Measurements from ENCODE around the gene TSKS.

GRCh38 chr19:49764341-49764740, 1.2 kb upstream of the TSKS start:
- TF ChIP-seq CTCF (conservative IDR thresholded peaks at IDR 0.05 in 1 of 2, IDR thresholded peaks at IDR 0.05 in 1 of 2; ENCODE audit: low read depth in 1 of 2, low read length in 2 of 2) (no peak), EZH2 (IDR thresholded peaks at IDR 0.05; ENCODE audit: low read length, missing control alignments) (no peak)

Measured in fibroblast of lung (primary cell).